Stimulated activated naive CD4-positive, alpha-beta T cell treated with Interleukin-2 at 50 U/mL for 16 hours (primary cell): ENCODE measurements around the gene C2orf68.
A peak's percentile ranks its signal among the peaks of the same experiment; 100 is the strongest.
"Not testable (repeated sequence)": the region's sequence is repeated elsewhere in the genome, so short reads cannot be mapped to it uniquely, and the experiment has no call there.

ENCODE experiments used
- DNase-seq: peaks from one replicate; lab custom pipeline; 2025; lab: John Stamatoyannopoulos, UW

The C2orf68 gene

DNA sequence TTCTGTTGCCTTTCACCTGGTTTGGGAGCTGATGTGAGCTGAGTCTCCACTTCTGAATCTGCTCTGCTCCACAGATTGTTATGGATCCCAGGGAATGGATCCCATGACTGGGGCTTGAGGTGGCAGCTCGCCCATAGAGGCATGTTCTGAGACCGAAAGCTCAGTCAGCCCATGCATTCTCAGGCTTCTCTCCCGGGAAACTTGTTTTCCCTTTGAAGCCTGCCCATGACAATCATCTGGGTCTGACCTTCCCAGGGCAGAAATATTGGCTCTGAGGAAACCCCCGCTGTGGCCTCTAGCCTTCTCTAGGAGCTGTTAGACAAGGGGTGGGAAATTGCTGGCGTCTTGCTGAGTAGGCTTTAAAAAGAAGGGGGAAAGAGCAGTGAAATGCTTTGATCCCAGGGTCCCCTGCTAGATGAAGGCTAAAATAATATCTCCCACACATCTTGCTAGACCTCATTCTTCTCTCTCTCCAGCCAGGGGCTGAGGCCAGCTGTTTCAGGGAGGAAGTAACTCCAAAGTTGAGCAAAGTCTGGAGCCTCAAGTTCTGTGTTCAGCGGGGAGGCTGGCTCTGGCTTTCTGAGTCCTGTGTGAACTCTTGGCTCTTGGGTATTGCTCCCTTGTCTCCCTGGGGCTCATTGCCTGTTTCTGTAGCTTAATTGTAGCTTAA is 32.5 kb downstream of the C2orf68 start:
- no peak for DNase-seq

DNA sequence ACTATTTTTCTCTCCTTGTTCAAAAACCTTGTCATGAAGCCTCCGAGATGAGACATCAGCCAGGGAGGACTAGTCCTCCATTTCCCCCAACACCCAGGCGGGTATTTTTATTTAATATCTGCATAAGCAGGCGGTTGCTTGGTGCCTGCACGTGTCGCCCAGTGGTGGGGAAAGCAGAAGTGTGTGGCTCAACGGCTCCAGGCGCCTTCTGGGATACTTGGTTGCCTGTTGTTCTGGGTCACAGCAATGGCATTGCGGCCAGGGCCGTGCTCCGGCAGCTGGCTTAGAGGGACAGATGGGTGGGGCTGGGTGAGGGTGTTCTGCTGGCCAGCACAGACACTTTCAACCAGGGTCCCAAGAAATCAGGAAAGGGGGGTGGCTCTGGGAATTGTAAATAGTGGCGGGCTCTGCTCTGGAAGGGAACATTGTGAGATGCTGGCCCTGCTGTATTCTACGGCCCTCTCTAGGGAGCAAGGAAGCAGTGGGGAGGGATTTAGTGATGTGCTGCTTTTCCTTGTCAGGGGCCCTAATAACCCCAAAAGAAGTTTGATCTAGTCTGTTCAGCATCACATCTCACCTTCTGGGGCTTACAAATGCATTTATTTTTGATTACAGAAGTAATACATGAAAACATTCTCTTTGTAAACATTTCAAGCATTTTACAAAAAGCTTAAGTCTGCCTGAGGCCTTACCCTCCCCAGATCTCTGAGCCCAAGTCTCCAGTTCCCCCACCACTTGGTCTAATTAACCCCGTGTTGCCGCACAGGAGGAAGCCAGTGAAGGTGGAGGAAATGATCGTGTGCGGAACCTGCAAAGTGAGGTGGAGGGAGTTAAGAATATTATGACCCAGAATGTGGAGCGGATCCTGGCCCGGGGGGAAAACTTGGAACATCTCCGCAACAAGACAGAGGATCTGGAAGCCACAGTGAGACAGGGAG is 33.4 kb downstream of the C2orf68 start:
- no peak for DNase-seq

DNA sequence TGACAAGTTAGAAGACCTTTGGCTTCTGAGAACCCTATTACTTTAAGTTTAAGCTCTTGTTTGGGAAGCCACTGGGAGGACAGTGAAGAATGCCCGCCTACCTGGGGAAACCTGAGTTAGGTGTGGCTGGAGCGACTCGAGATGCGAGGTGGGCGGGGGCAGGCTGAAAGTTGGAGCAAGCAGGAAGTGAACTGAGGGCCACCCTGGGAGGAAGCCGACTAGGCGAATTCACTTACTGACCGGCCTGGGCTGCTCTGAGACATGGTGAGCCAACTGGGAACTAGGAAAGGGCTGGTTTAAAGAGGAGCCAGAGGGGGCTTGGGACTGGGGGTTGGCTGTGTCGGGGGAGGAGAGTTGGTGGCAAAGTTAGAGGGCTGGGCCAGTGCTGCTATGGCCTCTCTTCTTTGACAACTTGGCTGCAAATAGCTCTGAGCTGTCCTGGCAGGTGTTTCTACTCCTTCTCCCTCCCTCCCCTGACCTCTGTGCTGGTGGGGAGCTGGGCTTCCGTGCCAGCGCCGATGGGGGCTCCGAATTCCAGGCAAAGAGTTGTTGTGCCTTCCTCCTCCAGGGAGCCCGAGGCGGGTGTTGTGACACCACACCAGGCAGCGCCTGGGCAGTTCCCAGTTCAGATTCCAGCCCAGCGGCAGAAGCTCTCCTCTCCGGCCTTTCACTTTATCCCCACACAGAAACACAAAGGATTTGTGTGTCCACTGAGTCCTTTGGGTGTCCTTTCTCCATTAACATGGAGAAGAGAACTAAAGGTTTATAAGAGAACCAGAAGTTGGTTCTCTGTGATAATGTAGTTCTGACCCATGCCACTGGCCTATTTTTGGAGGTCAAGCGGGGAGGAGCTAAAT is 34.3 kb downstream of the C2orf68 start, which contains the start of gene VAMP8:
Gene VAMP8, plus strand, starts transcription at position 201 of the 857 bp plus-strand sequence. Its CDS starts 61 bp downstream, at position 262.
- DNase-seq, result peak; percentile 63

DNA sequence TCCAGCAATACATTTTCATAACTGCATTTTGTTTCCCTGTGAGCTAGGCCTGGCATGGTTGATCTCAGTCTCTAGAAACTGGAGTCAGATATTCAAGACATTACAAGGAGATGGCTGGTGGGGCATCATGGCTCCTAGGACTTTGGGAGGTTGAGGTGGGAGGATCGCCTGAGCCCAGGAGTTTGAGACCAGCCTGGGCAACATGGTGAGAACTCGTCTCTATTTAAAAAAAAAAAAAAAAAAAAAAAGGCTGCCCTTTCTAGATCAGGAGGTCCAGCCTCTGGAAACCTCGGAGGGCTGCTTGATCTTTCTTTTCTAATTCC is 34.8 kb downstream of the C2orf68 start:
- DNase-seq, result no peak

DNA sequence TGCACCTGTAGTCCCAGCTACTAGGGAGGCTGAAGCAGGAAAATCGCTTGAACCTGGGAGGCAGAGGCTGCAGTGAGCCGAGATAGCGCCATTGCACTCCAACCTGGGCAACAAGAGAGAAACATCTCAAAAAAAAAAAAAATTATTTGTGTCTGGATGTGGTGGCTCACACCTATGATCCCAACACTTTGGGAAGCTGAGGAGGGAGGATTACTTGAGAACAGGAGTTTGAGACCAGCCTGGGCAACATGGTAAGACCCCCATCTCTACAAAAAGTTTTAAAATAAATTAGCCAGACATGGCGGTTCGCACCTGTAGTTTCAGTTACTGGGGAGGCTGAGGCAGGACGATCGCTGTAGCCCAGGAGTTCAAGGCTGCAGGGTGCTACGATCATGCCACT is 36.1 kb downstream of the C2orf68 start:
- no peak for DNase-seq

DNA sequence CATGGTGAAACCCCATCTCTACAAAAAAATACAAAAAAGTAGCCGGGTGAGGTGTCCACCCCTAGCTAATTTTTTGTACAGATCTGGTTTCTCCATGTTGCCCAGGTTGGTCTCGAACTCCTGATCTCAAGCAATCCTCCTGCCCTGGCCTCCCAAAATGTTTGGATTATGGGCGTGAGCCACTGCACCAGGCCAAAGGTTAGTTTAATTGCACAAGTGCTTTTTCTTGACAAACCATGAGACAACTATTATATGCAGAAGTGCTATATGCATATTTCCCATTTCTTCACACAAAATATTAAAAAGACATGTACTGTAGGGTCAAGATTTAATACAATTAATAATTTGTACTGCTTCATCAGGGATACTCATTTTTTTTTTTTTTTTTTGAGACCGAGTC is 45.6 kb downstream of the C2orf68 start:
- DNase-seq, result no peak

DNA sequence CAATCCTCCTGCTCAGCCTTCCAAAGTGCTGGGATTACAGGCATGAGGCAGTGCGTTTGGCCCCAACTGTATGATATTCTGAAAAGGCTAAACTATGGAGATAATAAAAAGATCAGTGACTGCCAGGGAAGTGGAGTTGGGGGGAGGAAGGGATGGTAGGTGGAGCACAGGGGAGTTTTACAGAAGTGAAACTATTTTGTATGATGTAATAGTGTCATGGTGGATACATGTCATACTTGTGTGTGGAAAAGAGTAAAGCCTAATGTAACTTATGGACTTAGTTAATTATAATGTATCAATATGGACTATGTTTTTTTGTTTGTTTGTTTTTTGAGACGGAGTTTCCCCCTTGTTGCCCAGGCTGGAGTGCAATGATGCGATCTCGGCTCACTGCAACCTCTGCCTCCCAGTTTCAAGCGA is 47.7 kb downstream of the C2orf68 start:
- no peak for DNase-seq

GRCh38 chr2:85561280-85562212 is 50.3 kb downstream of the C2orf68 start, which contains the start of gene GGCX:
TSS of gene GGCX (minus strand) at chr2:85561493. CDS start at chr2:85561428, 65 bp downstream.
- DNase-seq, result peak; percentile 94

DNA sequence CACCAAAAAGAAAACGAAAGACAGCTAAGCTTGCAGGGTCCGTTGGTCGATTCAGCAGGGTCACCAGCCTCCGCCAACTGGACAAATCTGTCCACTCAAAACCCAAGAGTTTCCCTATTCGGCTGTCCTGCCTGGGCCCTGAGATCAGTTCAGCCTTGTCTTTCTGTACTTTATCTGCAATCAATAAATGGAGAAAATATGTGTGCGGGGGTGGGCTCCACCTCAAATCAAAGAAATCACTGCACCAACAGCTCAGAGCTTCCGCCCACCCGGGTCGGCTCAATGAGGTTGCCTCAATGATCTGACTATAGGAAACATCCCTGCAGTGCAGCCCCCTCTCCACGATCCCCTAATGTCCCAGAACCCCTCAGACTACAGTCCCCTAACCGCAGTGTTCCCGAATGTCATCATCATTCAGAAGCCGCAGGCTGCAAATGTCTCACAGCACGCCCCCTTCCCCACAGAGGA is 51.0 kb downstream of the C2orf68 start:
- no peak for DNase-seq

DNA sequence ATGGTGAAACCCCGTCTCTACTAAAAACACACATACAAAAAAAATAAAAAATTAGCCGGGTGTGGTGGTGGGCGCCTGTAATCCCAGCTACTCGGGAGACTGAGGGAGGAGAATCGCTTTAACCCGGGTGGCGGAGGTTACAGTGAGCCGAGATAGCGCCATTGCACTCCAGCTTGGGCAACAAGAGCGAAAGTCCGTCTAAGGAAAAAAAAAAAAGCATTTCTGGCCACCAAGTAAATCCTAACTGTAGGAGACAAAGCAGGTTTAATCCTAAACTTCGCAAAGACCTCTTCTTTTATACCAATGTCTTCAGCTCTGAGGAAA is 51.5 kb downstream of the C2orf68 start:
- DNase-seq, result not testable (repeated sequence)

- DNase-seq, result no peak
Observed at GRCh38 chr2:85558160-85558559, 53.7 kb downstream of the C2orf68 start.

GRCh38 chr2:85557130-85557529 is 54.7 kb downstream of the C2orf68 start:
- no peak for DNase-seq
